IMR-90 (cell line): ENCODE measurements around the gene ADGRF3. TPM values are rescaled to one million over a fixed set of nuclear protein-coding genes. Genes with fewer than 3 reads are reported as not detected.

ENCODE experiments used
- ATAC-seq: fragments of 200-7000 bp; cut with Tn5 transposase; 2 replicates; pipeline ENCODE4 v1.9.1; 2020; ENCODE audit warnings: low read depth, mild to moderate bottlenecking, moderate library complexity
- BruUV-seq: library from RNA; stranded (reverse); fragments of 400-500 nt; replicated peaks from 2 replicates; lab custom pipeline; 2021; lab: Mats Ljungman, UMichigan
- CTCF ChIA-PET: fragments of 300-600 bp; formaldehyde crosslinking; extraction: SDS; loops from one replicate; lab custom pipeline; 2021; ENCODE audit warnings: antibody characterized with exemption; lab: Yijun Ruan, JAX
- POLR2A ChIA-PET: fragments of 300-600 bp; sonication (Branson Sonifier 250); formaldehyde crosslinking; loops from one replicate; lab custom pipeline; 2022; ENCODE audit warnings: antibody characterized with exemption; ENCODE audit not compliant: unreplicated experiment; lab: Charles Lee
- DNase-seq: peaks from one replicate; pipeline ENCODE4 v3.0.0; 2013
- H2AFZ ChIP-seq: replicated peaks from 2 replicates; pipeline ENCODE3; 2013; ENCODE audit warnings: low read length, mild to moderate bottlenecking; ENCODE audit not compliant: poor library complexity
- H2AK5ac ChIP-seq: 2 replicates; pipeline ENCODE4 v1.6.1; 2013; ENCODE audit warnings: low read depth, low read length, inconsistent platforms
- H2AK9ac ChIP-seq: replicated peaks from 2 replicates; pipeline ENCODE3; 2013; ENCODE audit warnings: mild to moderate bottlenecking, low read depth, low read length, moderate library complexity; ENCODE audit not compliant: poor library complexity
- H2BK120ac ChIP-seq: 2 replicates; pipeline ENCODE4 v1.6.1; 2013; ENCODE audit warnings: low read depth, low read length, inconsistent platforms
- H2BK15ac ChIP-seq: 3 replicates; pipeline ENCODE4 v1.6.1; 2013; ENCODE audit warnings: low read depth, low read length, inconsistent platforms
- H2BK20ac ChIP-seq: 2 replicates; pipeline ENCODE4 v1.6.1; 2013; ENCODE audit warnings: low read depth, mild to moderate bottlenecking, inconsistent platforms, low read length, moderate library complexity
- H2BK5ac ChIP-seq: 2 replicates; pipeline ENCODE4 v1.6.1; 2013; ENCODE audit warnings: mild to moderate bottlenecking, low read depth, low read length, inconsistent platforms; ENCODE audit not compliant: poor library complexity, severe bottlenecking
- H3K14ac ChIP-seq: replicated peaks from 2 replicates; pipeline ENCODE4 v1.6.1; 2013; ENCODE audit warnings: low read depth, low read length, inconsistent platforms
- H3K18ac ChIP-seq: 2 replicates; pipeline ENCODE4 v1.6.1; 2013; ENCODE audit warnings: low read depth, low read length, control low read depth
- H3K23ac ChIP-seq: 2 replicates; pipeline ENCODE4 v1.6.1; 2013; ENCODE audit warnings: low read depth, low read length, inconsistent platforms
- H3K27ac ChIP-seq: 2 replicates; pipeline ENCODE4 v1.5.1; 2013; ENCODE audit warnings: mild to moderate bottlenecking, control low read depth, low read length; ENCODE audit not compliant: insufficient read depth
- H3K27me3 ChIP-seq: 2 replicates; pipeline ENCODE4 v1.6.1; 2013; ENCODE audit warnings: low read length; ENCODE audit not compliant: control insufficient read depth, insufficient read depth
- H3K36me3 ChIP-seq: 2 replicates; pipeline ENCODE4 v1.6.1; 2013; ENCODE audit warnings: low read length, mixed read lengths; ENCODE audit not compliant: control insufficient read depth, insufficient read depth
- H3K4ac ChIP-seq: 2 replicates; pipeline ENCODE4 v1.6.1; 2013; ENCODE audit warnings: low read depth, low read length, inconsistent platforms
- H3K4me1 ChIP-seq: 2 replicates; pipeline ENCODE4 v1.6.1; 2013; ENCODE audit warnings: low read length, mixed read lengths; ENCODE audit not compliant: control insufficient read depth, insufficient read depth
- H3K4me2 ChIP-seq: 2 replicates; pipeline ENCODE4 v1.6.1; 2013; ENCODE audit warnings: low read depth, mild to moderate bottlenecking, control low read depth, low read length, moderate library complexity
- H3K4me3 ChIP-seq: 2 replicates; pipeline ENCODE4 v1.5.1; 2013; ENCODE audit warnings: low read depth, mild to moderate bottlenecking, control low read depth, low read length, moderate library complexity; ENCODE audit not compliant: insufficient read depth
- H3K56ac ChIP-seq: 2 replicates; pipeline ENCODE4 v1.6.1; 2013; ENCODE audit warnings: low read length, inconsistent platforms; ENCODE audit not compliant: insufficient read depth; ENCODE audit errors: extremely low read depth
- H3K79me1 ChIP-seq, 2 experiments: 2 replicates each; pipeline ENCODE4 v1.6.1; 2013; ENCODE audit warnings: low read length in 2 of 2, inconsistent platforms in 1 of 2, low read depth in 1 of 2
- H3K9ac ChIP-seq: 2 replicates; pipeline ENCODE4 v1.6.1; 2013; ENCODE audit warnings: low read depth, low read length, control low read depth
- H3K9me1 ChIP-seq: 2 replicates; pipeline ENCODE4 v1.6.1; 2013; ENCODE audit warnings: low read length, inconsistent platforms; ENCODE audit not compliant: insufficient read depth
- H3K9me3 ChIP-seq: 2 replicates; pipeline ENCODE4 v1.6.1; 2013; ENCODE audit warnings: low read length; ENCODE audit not compliant: control insufficient read depth, insufficient read depth
- H4K20me1 ChIP-seq: 2 replicates; pipeline ENCODE4 v1.6.1; 2013; ENCODE audit warnings: low read length, inconsistent platforms; ENCODE audit not compliant: insufficient read depth
- H4K5ac ChIP-seq: 2 replicates; pipeline ENCODE4 v1.6.1; 2013; ENCODE audit warnings: mild to moderate bottlenecking, low read depth, low read length, control low read depth
- H4K8ac ChIP-seq, 2 experiments: 2 replicates each; pipeline ENCODE4 v1.6.1; 2013; ENCODE audit warnings: low read depth in 2 of 2, low read length in 2 of 2, control low read depth in 1 of 2, inconsistent platforms in 1 of 2
- H4K91ac ChIP-seq: 2 replicates; pipeline ENCODE4 v1.6.1; 2013; ENCODE audit warnings: low read depth, low read length, inconsistent platforms; ENCODE audit not compliant: insufficient read depth
- CTCF ChIP-seq: conservative IDR thresholded peaks from 2 replicates; pipeline ENCODE4 v1.5.1; 2012; ENCODE audit warnings: mild to moderate bottlenecking, low read depth, low read length, improper control_type of control experiment
- FOS ChIP-seq: fragments of 150-350 bp; IDR thresholded peaks from 2 replicates; pipeline ENCODE4 v1.6.1; 2016; ENCODE audit warnings: low read depth, low read length
- MAZ ChIP-seq: IDR thresholded peaks from 2 replicates; pipeline ENCODE4 v1.6.1; 2012; ENCODE audit warnings: low read depth, mild to moderate bottlenecking, low read length, improper control_type of control experiment, moderate library complexity, borderline replicate concordance
- POLR2A ChIP-seq: IDR thresholded peaks from 2 replicates; pipeline ENCODE4 v1.6.1; 2012; ENCODE audit warnings: mild to moderate bottlenecking, low read depth, low read length
- WGBS, 2 experiments: methylation state at CpG; one replicate each; pipeline versions ENCODE4 v1.1.5 to v1.1.7; 2013; ENCODE audit warnings: missing lambda C conversion rate in 2 of 2; ENCODE audit not compliant: insufficient read length in 1 of 2; ENCODE audit errors: extremely low coverage in 2 of 2; 5-methylcytosine and 5-hydroxymethylcytosine counted together
- dilution Hi-C: fragments of 300-500 bp; cut with HindIII; formaldehyde crosslinking; loops from one replicate; pipeline ENCODE4 v1.14.3; 2018; ENCODE audit warnings: low sequenced_read_pairs; ENCODE audit not compliant: unreplicated experiment
- in situ Hi-C: fragments of 300-500 bp; cut with MboI; formaldehyde crosslinking; loops from 3 replicates; pipeline ENCODE4 v1.14.3; 2019; ENCODE audit warnings: low sequenced_read_pairs, inconsistent platforms, mixed read lengths
- intact Hi-C: fragments of 100-400 bp; cut with micrococcal nuclease; formaldehyde crosslinking; loops from 2 replicates; pipeline ENCODE4 v1.10.0; 2022
- polyA plus RNA-seq, 3 experiments: library from polyadenylated mRNA; depleted of rRNA; stranded (reverse); fragments of >200 nt; gene quantifications; 2 replicates each; pipeline ENCODE4 v1.2.3, GENCODE V29; 2012; ENCODE audit warnings: low replicate concordance in 1 of 3
- total RNA-seq: library from RNA; depleted of rRNA; stranded (reverse); fragments of >200 nt; gene quantifications from 2 replicates; pipeline ENCODE4 v1.2.3, GENCODE V29; 2012

Gene ADGRF3
- total and polyA plus RNA-seq, 2 of the 4 experiments (the other 2 are of a cell fraction): 0.15 TPM; not detected in 1

- ChIA-PET CTCF (no interaction called here), POLR2A (no interaction called here)
- Histone ChIP-seq H3K36me3 (peaks cover 32% of the 10 kb centered on the region), H3K23ac (no peak overlapping the region), H3K9ac (no peak overlapping the region), H3K4me2 (no peak overlapping the region), H2AK5ac (no peak overlapping the region), H2BK120ac (no peak overlapping the region), H3K27ac (no peak overlapping the region), H3K9me3 (no peaks in the 10 kb centered on the region), H3K56ac (no peak overlapping the region), H3K4ac (no peak overlapping the region), H3K79me1 (no peaks in the 10 kb centered on the region), H3K27me3 (no peaks in the 10 kb centered on the region), H3K14ac (no peak overlapping the region), H2BK20ac (no peak overlapping the region), H3K18ac (no peak overlapping the region), H3K4me3 (no peak overlapping the region), H4K8ac (no peak overlapping the region), H2BK5ac (no peak overlapping the region), H4K5ac (no peak overlapping the region), H4K20me1 (no peaks in the 10 kb centered on the region), H2AFZ (no peak overlapping the region), H4K91ac (no peak overlapping the region), H2BK15ac (no peak overlapping the region), H2AK9ac (no peak overlapping the region), H3K4me1 (peaks cover 2% of the 10 kb centered on the region; the same call in 1 of the 2 replicates), H3K9me1 (peaks cover 5% of the 10 kb centered on the region)
- TF ChIP-seq CTCF (no peak), FOS (no peak), MAZ (peak; percentile 23; the same call in 1 of the 2 replicates), POLR2A (no peak)
- BruUV-seq: no TSS peak
- intact Hi-C loops: no loop called here
- DNase-seq (peak; percentile 47), ATAC-seq (peak; percentile 76)
- in situ Hi-C loops: no loop called here
- dilution Hi-C loops: no loop called here
- WGBS, 2 experiments: 60% methylated on average over 1 of the region's 3 CpGs; no CpG with 5 or more reads in 1 of the 2 experiments
Observed at GRCh38 chr2:26284132-26284531, 62.5 kb downstream of the ADGRF3 start.
